Spleen (tissue), 7 donors: ENCODE measurements around the gene C10orf71.

Source experiments
- CTCF ChIP-seq, 11 experiments: fragments of 200-600 bp in 7 of 11; fragments of 450-650 bp in 4 of 11; sonication (generic) in 4 of 11; IDR thresholded peaks in 8 of 11; conservative IDR thresholded peaks in 3 of 11; 1 replicate in 7 of 11; 2 replicates in 4 of 11; pipeline versions ENCODE4 v1.4.0 to v1.8.0; 2016 to 2021; ENCODE audit warnings: antibody characterized with exemption in 11 of 11, inconsistent platforms in 4 of 11, mild to moderate bottlenecking in 1 of 11
- POLR2A ChIP-seq, 3 donors: fragments of 450-650 bp; IDR thresholded peaks; one replicate each; pipeline ENCODE4 v1.5.1; 2017; ENCODE audit warnings: antibody characterized with exemption in 3 of 3, mild to moderate bottlenecking in 1 of 3
- POLR2AphosphoS5 ChIP-seq, 3 donors: sonication (generic); formaldehyde crosslinking; IDR thresholded peaks; one replicate each; pipeline ENCODE4 v1.5.1; 2017; ENCODE audit warnings: antibody characterized with exemption in 3 of 3
- donor health status: DM: no; HTN: no; CAD: no; lungs with moderate emphysema.
- donor health status: DM: no; HTN: no; CAD: no.
- donor health status: DM: no; HTN: no; CAD: no.

- TF ChIP-seq POLR2A (IDR thresholded peaks at IDR 0.05) = no peak
- TF ChIP-seq CTCF (IDR thresholded peaks at IDR 0.05 in 8 of 11, conservative IDR thresholded peaks at IDR 0.05 in 3 of 11) = no peak
- no peak for TF ChIP-seq POLR2AphosphoS5 (IDR thresholded peaks at IDR 0.05)
These were observed 33.8 kb downstream of the C10orf71 start for GRCh38 chr10:49332768-49333167.
